HG02885 (cell line): Measurements from ENCODE around the gene PROM1.

Experiments used
- ATAC-seq: cut with Tn5 transposase; IDR thresholded peaks from one replicate; pipeline ENCODE4 v1.9.1; 2021; ENCODE audit warnings: mild to moderate bottlenecking; ENCODE audit not compliant: unreplicated experiment, poor library complexity

The PROM1 gene

DNA sequence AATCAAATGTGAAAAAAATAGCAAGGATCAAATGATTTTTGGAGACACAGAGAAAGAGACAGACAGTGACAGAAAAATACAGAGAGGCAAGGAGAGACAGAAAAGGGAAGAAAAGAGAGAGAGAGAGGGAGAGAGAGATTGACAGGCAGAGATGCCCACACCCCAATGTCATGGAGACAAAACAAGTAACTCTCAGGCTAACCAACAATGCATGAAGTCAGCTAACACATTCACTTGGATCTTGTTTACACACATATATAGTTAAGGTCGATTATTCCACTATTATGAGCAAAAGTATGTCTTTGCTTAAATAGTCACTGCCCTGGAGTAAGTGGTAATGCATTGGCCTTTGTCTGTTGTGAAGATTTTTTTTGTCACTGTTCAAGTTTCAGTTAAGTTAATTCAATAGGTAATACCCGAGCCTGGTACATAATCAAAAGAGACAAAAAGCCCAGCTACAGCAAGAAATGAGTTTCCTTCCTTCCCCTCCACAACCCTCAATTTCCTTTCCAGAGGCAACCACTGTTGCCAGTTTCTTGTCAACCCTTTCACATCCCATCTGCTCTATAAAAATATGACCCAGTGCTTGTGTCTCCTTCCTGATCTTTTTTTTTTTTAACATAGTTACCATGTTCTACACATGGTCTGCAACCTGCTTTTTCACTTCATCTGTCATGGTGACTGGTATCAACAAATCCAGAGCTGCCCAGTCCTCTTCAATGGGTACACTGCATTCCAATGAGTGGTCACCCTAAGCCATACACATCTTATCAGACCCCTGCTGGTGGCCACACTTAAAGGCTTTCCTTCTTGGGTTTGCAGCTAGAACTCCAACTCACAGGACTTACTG lies 52.1 kb downstream of the PROM1 start:
- ATAC-seq, result no peak

DNA sequence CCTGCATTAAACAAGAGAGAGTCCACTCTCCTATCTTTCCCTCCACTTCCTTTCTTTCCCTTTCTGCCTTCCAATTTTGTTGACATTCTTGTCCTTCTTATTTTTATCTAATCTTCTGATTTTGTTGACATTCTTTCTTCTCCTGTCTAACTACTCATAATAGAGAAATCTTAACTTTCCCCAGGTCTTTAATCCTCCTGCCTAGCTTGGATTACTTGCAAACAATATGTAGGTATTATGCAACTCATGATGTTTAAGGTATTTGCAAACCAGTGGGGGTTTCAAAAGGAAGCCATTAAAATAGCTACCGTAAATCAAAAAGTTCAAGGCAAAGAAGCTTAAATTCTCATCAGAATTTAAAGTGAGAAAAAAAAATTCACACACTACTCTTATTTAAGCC lies 53.9 kb downstream of the PROM1 start:
- ATAC-seq, result no peak

DNA sequence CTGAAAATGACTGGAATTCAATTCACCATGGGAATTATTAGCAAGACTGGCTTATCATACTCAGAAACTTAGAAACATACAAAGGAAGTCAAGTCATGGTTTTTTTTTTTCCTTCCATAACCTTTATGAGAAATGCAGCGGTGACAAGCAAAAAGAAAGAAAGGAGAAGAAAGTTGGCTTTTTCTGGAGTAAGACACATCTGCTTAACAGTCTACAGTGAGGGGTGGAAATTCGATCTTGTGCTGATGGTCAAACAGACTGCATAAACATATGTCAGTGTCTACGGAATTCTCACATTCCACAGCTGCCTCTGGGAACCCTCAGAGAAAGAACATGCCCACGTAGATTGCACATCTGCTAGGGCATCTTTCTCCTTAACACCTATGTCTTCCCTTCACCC lies 54.6 kb downstream of the PROM1 start:
- ATAC-seq, result no peak

DNA sequence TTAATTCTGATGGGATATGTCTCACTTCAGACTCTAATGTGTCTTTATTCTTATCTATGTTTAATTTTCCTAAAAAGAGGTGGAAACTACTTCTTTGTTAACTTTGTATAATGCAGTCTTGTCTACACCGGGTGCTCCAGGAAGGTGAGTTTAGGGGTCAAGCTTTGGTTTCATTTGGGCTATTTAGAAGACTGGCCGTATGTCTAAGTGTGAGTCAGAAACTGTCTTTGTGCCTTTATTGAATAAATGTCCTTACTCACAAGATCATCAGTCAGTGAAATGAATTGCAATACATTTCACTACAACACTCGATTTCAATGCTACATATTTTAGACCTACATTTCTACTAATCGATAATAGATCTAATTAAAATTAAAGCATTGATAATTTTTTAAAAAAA lies 56.2 kb downstream of the PROM1 start:
- no peak for ATAC-seq

DNA sequence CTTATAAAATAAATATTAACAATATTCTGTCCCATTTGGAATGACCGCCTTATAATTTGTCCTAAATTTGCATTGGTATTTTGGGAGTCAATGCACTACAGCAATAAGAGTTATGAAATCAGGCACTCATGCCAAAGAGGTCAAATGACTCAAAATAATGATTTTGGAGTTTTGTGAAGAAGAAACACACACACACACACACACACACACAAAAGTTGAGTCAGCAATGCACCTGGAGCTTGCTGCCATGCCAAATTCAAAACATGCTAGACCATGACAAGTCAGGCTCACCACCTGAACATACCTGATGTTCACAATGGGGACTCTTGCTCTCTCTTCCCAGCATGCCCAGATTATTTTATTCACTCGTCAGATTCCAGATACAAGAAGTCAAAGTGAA lies 56.7 kb downstream of the PROM1 start:
- ATAC-seq, result no peak

DNA sequence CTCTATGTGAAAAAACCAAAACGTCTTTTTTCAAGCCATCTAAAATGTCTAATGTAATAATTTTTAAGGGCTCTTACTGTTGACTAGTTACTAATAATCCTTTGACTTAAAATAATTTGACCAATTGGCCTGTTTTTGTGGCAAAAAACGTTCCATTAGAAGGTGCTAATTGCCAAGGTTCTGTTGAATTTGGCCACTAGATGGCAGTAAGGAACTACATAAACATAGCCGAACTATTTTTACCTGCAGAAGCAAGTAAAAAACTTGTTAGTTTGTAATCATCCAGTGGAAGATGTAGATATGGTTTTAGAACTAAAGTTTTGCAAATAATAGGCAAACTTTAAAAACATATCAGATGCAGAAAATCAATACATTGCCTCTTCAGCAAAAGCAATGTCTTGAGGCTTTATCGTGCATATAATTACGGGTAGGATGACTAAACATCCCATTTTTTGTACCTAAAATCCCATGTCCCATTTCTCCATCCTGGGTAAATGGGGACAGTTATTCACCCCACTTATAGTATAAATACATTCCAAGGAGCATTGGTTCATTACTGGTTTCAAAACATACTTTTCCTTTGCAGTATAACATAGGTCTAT lies 57.6 kb downstream of the PROM1 start:
- peak; percentile 64 for ATAC-seq

DNA sequence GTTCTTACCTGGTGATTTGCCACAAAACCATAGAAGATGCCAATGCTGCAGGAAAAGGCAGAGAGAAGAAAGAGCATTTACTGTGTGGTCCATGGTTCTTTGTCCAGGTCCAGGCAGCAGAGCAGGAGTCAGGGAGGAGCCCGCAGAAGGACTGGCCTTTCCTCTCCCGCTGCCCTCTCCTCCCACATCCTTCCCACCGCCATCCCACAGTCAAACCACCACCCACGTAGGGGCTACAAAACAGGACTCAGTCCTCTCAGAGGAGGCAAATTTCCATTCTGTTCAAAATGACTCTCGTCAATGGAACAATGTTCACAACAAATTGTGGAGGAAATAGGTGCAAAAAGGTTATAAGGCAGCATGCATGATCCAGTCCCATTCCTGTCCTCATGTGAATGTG lies 58.6 kb downstream of the PROM1 start:
- ATAC-seq, result no peak

DNA sequence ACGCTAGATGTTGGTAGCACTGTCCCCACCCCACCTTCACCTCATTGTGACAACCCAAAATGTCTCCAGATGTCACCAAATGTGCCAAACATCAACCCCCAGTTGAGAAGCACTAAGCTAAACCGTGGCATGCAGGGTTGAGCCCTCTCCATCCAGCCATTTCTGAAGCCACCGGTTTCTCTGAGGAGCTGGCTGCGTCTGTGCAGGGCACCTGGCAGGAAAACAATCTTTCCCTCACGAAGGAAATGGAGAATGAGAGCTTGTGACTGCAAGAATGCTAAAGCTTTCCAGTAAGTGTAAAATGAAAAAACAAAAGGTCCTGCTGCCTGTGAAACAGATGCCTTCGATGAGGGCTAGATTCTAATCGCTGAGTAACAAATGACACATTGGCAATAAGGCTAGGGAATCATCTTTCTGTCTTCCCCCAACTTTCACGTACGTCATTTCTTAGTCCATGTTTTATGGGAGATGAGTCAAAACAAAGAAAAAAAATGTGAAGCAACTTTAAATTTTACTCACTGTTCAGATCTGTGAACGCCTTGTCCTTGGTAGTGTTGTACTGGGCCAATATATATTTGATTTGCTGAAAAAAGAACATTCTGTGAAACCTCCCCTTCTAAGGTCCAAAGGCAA lies 59.9 kb downstream of the PROM1 start:
- ATAC-seq, result no peak

DNA sequence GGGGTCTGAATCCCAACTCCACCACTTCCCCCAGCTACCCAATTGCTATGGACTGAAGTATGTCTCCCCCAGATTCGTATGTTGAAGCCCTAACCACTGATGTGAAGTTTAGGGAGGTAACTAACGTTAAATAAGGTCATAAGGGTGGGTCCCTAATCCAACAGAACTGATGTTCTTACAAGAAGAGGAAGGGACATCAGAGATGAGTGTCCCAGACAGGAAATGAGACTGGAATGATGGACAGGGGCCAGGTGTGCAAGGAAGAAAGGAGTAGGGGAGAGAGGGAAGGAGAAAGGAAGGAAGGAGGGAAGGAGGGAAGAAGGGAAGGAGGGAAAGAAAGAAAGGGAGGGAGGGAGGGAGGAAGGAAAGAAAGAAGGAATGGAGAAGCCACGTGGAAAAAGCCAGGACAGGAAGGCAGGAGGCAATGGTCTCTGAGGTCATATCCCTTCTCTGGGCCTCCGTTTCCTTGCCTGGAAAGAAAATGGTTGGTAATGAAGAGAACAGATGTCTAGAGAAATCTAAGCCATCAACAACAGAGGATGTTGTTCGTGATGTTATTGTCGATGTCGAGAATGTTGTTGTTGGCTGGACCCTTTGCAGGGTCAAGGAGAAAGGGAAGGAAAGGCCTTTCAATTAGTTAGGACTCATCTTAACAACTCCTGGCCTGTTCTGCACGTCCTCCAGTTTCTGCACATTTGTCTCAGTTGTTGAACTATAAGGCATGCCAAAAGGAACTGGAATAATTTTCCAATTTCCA lies 61.8 kb downstream of the PROM1 start:
- no peak for ATAC-seq

DNA sequence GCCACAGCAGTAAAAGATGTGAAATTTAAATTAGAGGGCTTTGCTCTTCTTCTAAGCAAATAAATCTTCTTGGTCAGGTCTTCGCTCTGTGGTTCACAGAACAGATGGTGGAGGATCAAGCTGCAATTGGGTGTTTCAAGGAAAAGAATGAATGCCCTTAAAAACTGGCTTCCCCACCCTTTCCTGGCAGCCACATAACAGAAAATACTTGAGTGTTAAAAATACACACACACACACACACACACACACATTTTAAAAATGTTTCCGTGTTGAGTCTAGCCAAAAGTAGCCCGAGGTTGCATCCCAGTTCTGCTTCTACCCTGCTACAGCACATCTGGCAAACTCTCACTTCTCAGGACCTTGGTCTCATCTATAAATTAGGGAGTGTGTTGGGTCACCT lies 64.2 kb downstream of the PROM1 start:
- ATAC-seq, result no peak

DNA sequence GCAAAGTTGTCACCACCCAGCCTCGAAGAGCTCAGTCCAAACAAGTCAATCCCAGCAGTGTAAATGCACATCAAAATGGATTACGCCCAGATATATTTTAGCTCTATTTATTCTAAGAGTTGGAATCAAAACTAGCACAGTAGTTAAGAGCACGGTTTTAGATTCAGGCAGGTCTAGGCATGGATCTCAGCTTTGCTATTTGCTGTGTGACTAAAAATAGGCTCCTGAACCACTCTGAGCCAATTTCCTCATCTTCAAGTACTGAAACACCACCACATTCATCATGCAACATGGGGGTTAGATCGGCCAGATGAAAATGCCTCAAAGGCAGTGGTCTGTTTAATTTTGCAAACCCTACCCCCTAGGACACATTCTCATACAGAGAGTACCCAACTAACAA lies 65.0 kb downstream of the PROM1 start:
- no peak for ATAC-seq

DNA sequence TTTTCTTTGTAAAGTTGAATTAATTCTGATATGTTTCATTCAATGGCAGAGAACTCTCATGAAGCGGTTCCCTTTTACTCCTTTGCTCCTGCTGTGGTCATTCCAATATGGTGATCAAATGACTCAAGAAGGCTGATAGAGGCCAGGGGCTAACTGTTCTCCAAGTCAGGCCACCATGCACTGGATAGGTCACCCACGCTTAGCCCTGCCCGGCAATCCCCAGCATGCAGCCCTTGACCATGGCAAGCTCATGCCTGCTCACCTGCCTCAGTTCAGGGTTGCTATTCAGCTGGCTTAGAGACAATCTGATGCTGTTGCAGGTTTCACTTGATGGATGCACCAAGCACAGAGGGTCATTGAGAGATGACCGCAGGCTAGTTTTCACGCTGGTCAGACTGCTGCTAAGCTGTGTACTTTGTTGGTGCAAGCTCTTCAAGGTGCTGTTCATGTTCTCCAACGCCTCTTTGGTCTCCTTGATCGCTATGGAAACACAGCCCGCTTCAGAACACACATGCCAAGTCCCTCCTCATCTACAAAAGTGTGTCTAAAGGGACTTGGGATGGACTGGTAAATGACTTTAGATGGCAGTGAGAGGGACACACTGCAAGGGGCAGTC lies 65.7 kb downstream of the PROM1 start:
- no peak for ATAC-seq

DNA sequence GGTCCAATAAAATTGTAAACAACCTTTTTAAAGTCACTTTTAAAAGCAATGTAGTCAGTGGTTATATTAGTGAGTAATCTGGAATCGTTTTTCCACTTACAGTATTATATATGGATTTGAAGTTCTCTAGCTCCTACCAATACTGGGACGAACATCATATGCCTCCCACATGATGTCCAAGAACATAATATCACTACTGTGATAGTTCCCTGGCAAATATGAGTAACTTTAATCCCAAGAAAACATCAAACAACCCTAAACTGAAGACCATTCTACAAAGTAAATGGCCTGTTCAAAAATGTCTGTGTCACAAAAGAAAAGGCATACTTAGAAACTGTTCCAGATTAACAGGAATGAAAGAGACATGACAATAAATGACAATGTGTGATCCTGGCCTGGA lies 67.3 kb downstream of the PROM1 start:
- no peak for ATAC-seq

DNA sequence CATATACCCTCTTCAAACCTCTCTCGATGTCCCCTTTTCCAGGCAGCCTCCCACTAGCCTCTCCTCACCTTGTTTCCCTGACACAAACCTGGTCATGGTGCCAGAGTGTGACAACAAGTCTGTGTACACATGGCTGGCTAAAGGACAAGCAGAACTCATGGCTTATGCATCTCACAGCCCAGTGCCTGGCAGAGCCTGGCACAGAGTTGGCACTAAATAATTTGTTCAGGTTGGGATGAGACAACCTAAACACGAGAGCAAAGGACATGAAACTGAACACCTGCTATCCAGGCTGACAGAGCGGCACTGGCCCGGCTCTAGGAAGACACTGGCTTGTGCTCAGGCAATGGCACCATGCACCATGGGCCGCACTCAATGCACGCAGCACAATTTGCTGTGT lies 72.7 kb downstream of the PROM1 start:
- ATAC-seq, result no peak

DNA sequence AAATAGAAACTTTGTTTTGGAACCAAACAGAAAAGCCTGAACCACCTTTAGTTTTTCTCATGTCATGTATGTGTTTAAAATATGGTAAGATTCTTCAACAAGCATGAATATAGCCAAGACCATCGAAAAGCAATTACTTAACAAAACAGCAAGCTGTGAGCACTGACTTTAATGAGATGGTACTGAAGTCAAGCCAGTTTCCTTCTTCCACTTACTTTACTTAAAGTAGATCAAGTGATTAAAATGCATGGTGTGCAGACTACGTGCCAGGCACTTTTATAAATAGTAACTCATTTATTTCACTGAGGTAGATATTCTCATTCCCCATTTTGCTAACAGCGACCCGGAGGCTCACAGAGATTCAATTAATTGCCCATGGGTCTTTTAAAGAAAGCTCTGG lies 74.7 kb downstream of the PROM1 start:
- ATAC-seq, result no peak

DNA sequence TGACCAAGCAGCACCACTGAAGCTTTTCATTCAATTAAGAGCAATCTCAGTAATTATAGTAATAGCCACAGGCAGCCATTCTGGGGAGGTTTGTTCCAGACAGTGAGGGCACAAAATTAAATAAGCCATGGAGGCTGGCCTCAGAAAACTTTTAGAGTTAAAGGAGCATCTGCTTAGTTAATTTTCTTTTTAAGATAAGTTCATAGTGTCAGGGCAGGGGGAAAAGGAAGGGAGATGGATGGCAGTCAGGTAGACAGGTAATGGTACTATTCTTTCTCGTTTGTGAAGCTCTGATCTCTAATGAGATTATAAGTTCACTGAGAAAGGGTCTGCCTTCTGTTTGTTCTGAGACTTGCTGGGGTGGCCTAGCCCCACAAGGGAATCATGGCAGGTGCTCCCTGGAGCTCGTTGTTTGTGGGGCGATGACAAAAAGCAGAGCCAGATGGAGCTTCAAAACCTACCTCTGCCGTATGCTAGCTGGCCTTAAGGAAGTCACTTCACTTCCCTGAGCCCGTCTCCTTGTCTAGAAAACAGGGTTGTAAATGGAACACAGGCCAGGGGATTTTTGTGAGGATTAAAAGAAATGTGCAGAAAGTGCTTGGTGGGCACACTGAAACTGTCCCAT lies 76.2 kb downstream of the PROM1 start:
- ATAC-seq, result no peak

DNA sequence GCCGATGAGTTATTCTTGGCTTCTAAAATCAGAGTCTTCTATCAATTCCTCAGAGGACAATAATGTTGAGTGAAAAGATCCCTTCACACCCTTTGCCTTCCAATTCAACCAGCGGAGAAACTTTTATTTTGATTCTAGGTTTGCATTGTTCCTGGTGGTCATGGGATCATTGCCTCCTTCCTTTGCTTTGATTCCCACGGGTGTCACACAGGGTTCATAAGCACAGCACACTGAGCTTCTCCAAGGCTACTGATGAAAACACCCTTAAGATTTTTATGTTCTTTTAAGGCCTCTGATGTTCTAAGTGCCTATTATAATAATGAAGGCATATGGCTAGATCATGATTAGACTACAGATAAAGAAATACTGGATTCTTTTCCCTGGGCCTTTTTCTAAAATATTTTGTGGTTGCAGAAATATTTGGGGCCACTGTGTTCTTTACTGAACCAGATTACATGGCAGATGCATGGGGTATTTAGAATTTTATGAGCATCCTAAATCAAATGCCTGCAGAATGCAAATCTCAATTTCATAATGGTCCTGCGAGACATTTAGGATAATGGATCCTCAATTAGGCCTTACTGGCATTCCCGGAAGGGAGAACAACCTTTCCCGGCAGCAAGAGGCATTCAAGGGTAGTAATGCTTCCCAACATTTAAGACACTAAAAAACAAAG lies 76.9 kb downstream of the PROM1 start:
- no peak for ATAC-seq

DNA sequence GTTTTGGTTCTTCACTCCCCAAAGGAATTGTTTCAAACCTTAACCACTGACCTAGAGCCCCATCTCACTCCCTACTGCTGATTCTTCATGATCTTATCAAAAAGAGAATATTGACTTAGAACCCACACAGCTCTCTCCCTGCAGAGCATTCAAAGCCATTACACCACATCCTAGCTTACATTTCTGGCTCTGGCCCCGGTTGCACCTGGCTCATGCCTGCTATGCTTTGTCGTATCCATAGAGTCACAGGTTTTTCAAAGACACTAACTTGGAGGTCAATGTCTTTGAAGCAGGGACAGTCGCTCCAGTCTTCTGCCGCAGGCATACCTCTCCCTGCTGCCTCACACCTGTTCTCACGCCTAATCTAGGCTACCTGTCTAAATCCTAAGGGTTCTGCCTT lies 78.1 kb downstream of the PROM1 start:
- no peak for ATAC-seq

DNA sequence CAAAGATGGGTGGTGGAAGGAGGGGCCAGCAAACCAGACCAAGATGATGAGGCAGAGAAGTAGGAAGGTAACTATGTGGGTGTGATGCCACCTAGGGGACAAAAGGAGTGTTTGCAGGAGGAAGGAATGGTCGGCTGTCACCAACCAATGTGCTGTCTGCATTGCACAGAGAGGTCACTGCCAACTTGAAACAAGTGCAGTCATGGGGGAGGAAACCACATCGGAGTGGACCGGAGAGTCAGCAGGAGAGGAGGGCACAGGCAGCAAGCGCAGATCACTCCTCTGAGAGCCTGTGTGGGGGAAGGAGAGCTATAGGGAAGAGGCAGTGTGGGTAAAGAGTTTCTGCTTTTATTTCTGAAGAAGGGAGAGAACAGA lies 82.4 kb downstream of the PROM1 start:
- ATAC-seq, result peak; percentile 96
